SK-N-SH (cell line): Measurements from ENCODE around the gene EPOP. TPM values are rescaled to one million over a fixed set of nuclear protein-coding genes. Genes with fewer than 3 reads are reported as not detected.

Source experiments
- CTCF ChIA-PET: fragments of 300-600, 350-600 bp; formaldehyde crosslinking; extraction: SDS; loops from one replicate; lab custom pipeline; 2021; lab: Yijun Ruan, JAX
- POLR2A ChIA-PET: fragments of 350-600 bp; sonication (Branson Sonifier 250); formaldehyde crosslinking; extraction: SDS; loops from one replicate; lab custom pipeline; 2020; ENCODE audit warnings: antibody characterized with exemption, inconsistent platforms; lab: Yijun Ruan, JAX
- DNase-seq: peaks from one replicate; pipeline ENCODE4 v3.0.0; 2012
- H2AFZ ChIP-seq: fragments of 200-600 bp; sonication (generic); 2 replicates; pipeline ENCODE4 v1.8.1; 2016; ENCODE audit warnings: antibody characterized with exemption, mild to moderate bottlenecking, low read depth
- H3F3A ChIP-seq: fragments of 200-600 bp; sonication (generic); replicated peaks from 2 replicates; pipeline ENCODE3; 2016; ENCODE audit warnings: antibody characterized with exemption, mild to moderate bottlenecking; ENCODE audit not compliant: insufficient read depth
- H3K27ac ChIP-seq, 2 experiments: fragments of 200-500 bp in 1 of 2; fragments of 200-600 bp in 1 of 2; sonication (Bioruptor generic) in 1 of 2; sonication (generic), shearing (Covaris generic) in 1 of 2; 2 replicates each; pipeline versions ENCODE4 v1.5.1 to v1.6.1; 2014 to 2016; ENCODE audit warnings: low read depth in 2 of 2, inconsistent platforms in 1 of 2, low read length in 1 of 2, mild to moderate bottlenecking in 1 of 2, mixed read lengths in 1 of 2
- H3K27me3 ChIP-seq: fragments of 200-600 bp; sonication (generic), shearing (Covaris generic); 2 replicates; pipeline ENCODE4 v1.6.1; 2016; ENCODE audit warnings: mixed run types; ENCODE audit not compliant: insufficient read depth
- H3K36me3 ChIP-seq, 2 experiments: fragments of 200-500 bp in 1 of 2; fragments of 200-600 bp in 1 of 2; sonication (Bioruptor generic) in 1 of 2; sonication (generic) in 1 of 2; replicated peaks in 1 of 2; 2 replicates each; pipeline versions ENCODE3 to v1.5.1; 2014 to 2016; ENCODE audit warnings: low read length in 1 of 2, mild to moderate bottlenecking in 1 of 2; ENCODE audit not compliant: insufficient read depth in 2 of 2, control insufficient read depth in 1 of 2
- H3K4me1 ChIP-seq, 2 experiments: fragments of 200-500 bp in 1 of 2; fragments of 200-600 bp in 1 of 2; sonication (Bioruptor generic) in 1 of 2; sonication (generic), shearing (Covaris generic) in 1 of 2; 2 replicates each; pipeline versions ENCODE4 v1.5.1 to v1.6.1; 2014 to 2016; ENCODE audit warnings: low read depth in 1 of 2, low read length in 1 of 2, mixed run types in 1 of 2; ENCODE audit not compliant: insufficient read depth in 2 of 2, control insufficient read depth in 1 of 2
- H3K4me2 ChIP-seq: fragments of 200-600 bp; sonication (generic), shearing (Covaris generic); 2 replicates; pipeline ENCODE4 v1.6.1; 2017; ENCODE audit warnings: mixed run types
- H3K4me3 ChIP-seq, 2 experiments: fragments of 200-500 bp in 1 of 2; fragments of 200-600 bp in 1 of 2; sonication (Bioruptor generic) in 1 of 2; sonication (generic), shearing (Covaris generic) in 1 of 2; 2 replicates each; pipeline versions ENCODE4 v1.5.1 to v1.8.1; 2014 to 2016; ENCODE audit warnings: low read depth in 2 of 2, inconsistent platforms in 1 of 2, low read length in 1 of 2, mild to moderate bottlenecking in 1 of 2, mixed read lengths in 1 of 2, moderate library complexity in 1 of 2
- H3K79me2 ChIP-seq: fragments of 200-600 bp; sonication (generic); 2 replicates; pipeline ENCODE4 v1.8.1; 2017; ENCODE audit warnings: mild to moderate bottlenecking; ENCODE audit not compliant: insufficient read depth
- H3K9ac ChIP-seq: fragments of 200-600 bp; sonication (generic); 2 replicates; pipeline ENCODE4 v1.6.1; 2017; ENCODE audit warnings: mixed run types
- H3K9me2 ChIP-seq: fragments of 200-600 bp; sonication (generic); 2 replicates; pipeline ENCODE4 v1.6.1; 2017; ENCODE audit warnings: mixed run types
- H3K9me3 ChIP-seq: fragments of 200-600 bp; sonication (generic); 2 replicates; pipeline ENCODE4 v1.6.1; 2017; ENCODE audit warnings: mixed run types, mild to moderate bottlenecking, moderate library complexity
- H4K20me1 ChIP-seq: fragments of 200-600 bp; sonication (generic); 2 replicates; pipeline ENCODE4 v1.6.1; 2017; ENCODE audit warnings: mild to moderate bottlenecking, mixed run types; ENCODE audit not compliant: insufficient read depth
- EP300 ChIP-seq, 2 experiments: IDR thresholded peaks; 2 replicates each; pipeline versions ENCODE4 v1.4.0 to v1.6.1; 2012; ENCODE audit warnings: borderline replicate concordance in 1 of 2, low read depth in 1 of 2, low read length in 1 of 2
- EZH2phosphoT487 ChIP-seq: fragments of 200-600 bp; sonication (generic); IDR thresholded peaks from 2 replicates; pipeline ENCODE4 v1.6.1; 2017; ENCODE audit warnings: low read depth, mixed run types, mild to moderate bottlenecking, antibody characterized with exemption, moderate library complexity, borderline replicate concordance
- FOSL2 ChIP-seq: IDR thresholded peaks from 2 replicates; pipeline ENCODE4 v1.4.0; 2012; ENCODE audit warnings: low read depth, mild to moderate bottlenecking, moderate library complexity, borderline replicate concordance
- FOXJ3 ChIP-seq: sonication (generic); formaldehyde crosslinking; IDR thresholded peaks from 2 replicates; pipeline ENCODE4 v1.5.1; 2020; ENCODE audit warnings: mild to moderate bottlenecking, missing genetic modification reagents
- GABPA ChIP-seq: IDR thresholded peaks from 2 replicates; pipeline ENCODE4 v1.4.0; 2012; ENCODE audit warnings: low read depth, mild to moderate bottlenecking
- GATA2 ChIP-seq: sonication (generic); formaldehyde crosslinking; IDR thresholded peaks from 2 replicates; pipeline ENCODE4 v1.5.0; 2020; ENCODE audit warnings: mild to moderate bottlenecking, missing genetic modification reagents
- MEF2A ChIP-seq: IDR thresholded peaks from 2 replicates; pipeline ENCODE4 v1.4.0; 2012; ENCODE audit warnings: low read depth, borderline replicate concordance
- NFIC ChIP-seq: IDR thresholded peaks from 2 replicates; pipeline ENCODE4 v1.4.0; 2012; ENCODE audit warnings: borderline replicate concordance
- NRF1 ChIP-seq: IDR thresholded peaks from 2 replicates; pipeline ENCODE4 v1.6.1; 2012; ENCODE audit warnings: low read depth, mild to moderate bottlenecking, low read length
- RAD21 ChIP-seq: IDR thresholded peaks from 2 replicates; pipeline ENCODE4 v1.6.1; 2012; ENCODE audit warnings: mild to moderate bottlenecking, low read length
- RCOR1 ChIP-seq: fragments of 150-350 bp; IDR thresholded peaks from 2 replicates; pipeline ENCODE4 v1.6.1; 2017; ENCODE audit warnings: antibody characterized with exemption, low read length
- RFX5 ChIP-seq: IDR thresholded peaks from 2 replicates; pipeline ENCODE4 v1.6.1; 2012; ENCODE audit warnings: mild to moderate bottlenecking, improper control_type of control experiment, low read length
- RXRA ChIP-seq: IDR thresholded peaks from 2 replicates; pipeline ENCODE4 v1.4.0; 2012; ENCODE audit warnings: low read depth, mild to moderate bottlenecking, borderline replicate concordance
- TAF1 ChIP-seq: IDR thresholded peaks from 2 replicates; pipeline ENCODE4 v1.6.1; 2012; ENCODE audit warnings: low read depth, mild to moderate bottlenecking, low read length, moderate library complexity, borderline replicate concordance
- TCF12 ChIP-seq: IDR thresholded peaks from 2 replicates; pipeline ENCODE4 v1.4.0; 2012
- TEAD4 ChIP-seq: IDR thresholded peaks from 2 replicates; pipeline ENCODE4 v1.4.0; 2012; ENCODE audit warnings: mild to moderate bottlenecking, borderline replicate concordance; ENCODE audit not compliant: insufficient read depth
- YY1 ChIP-seq: IDR thresholded peaks from 2 replicates; pipeline ENCODE4 v1.4.0; 2012; ENCODE audit warnings: low read depth, mild to moderate bottlenecking
- WGBS: methylation state at CpG from one replicate; pipeline ENCODE4 v1.1.6; 2017; ENCODE audit warnings: low lambda C conversion rate; 5-methylcytosine and 5-hydroxymethylcytosine counted together
- polyA plus RNA-seq, 3 experiments: library from polyadenylated mRNA; depleted of rRNA; stranded (reverse); fragments of >200 nt; gene quantifications; 2 replicates each; pipeline ENCODE4 v1.2.3, GENCODE V29; 2012
- TF ChIP-seq, protein P1 (sequence below): IDR thresholded peaks from 2 replicates; pipeline ENCODE4 v1.4.0; 2012; ENCODE audit warnings: low read depth
- TF ChIP-seq, protein P2 (sequence below): IDR thresholded peaks from 2 replicates; pipeline ENCODE4 v1.4.0; 2012; ENCODE audit warnings: low read depth, borderline replicate concordance
- TF ChIP-seq, protein P3 (sequence below): fragments of 200-600 bp; sonication (generic); IDR thresholded peaks from 2 replicates; pipeline ENCODE4 v1.6.1; 2017; ENCODE audit warnings: antibody characterized with exemption, mild to moderate bottlenecking, moderate library complexity
- TF ChIP-seq, protein P4 (sequence below): IDR thresholded peaks from 2 replicates; pipeline ENCODE4 v1.4.0; 2012; ENCODE audit warnings: low read depth, borderline replicate concordance

EPOP gene
- polyA plus RNA-seq, 1 of the 3 experiments (the other 2 are of a cell fraction): 3.1 TPM

DNA sequence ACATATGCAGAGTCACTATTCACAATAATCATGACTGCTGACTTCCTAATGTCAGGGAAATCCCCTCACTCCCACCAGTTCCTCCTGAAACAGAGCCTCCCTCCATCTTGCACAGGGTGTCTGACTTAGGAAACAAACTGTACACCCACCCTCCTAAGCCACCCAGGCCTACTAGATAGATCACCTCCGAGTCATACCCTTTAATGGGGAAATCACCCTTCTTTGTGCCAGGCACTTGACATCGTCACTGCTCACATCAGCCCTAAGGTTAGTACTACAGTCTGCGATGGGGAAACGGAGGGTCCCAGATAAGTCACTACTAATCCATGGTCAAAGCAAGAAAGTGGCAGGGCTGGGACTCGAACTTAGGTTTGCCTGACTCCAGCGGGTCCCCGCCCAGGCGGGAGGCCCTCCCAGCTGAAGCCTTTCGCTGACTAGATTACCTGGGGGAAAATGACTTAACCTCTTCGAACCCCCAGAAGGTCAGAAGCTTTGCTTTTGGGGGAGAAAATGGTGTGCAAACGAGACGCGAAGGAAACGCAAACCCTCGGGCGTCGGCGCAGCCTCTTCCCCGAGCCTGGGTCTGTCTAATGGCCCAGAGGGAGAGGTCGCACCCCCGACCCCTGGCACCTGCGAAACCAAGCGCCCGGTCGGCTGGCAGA, 26.9 kb upstream of the EPOP start:
- Histone ChIP-seq H3F3A (peaks cover 30% of the 10 kb centered on the region), H4K20me1 (peaks cover 2% of the 10 kb centered on the region; the same call in 1 of the 2 replicates), H3K9me3 (no peaks in the 10 kb centered on the region), H2AFZ (peak overlapping the region; percentile 94; the same call in 1 of the 2 replicates), H3K79me2 (peaks cover 22% of the 10 kb centered on the region; the same call in 1 of the 2 replicates), H3K27me3 (no peaks in the 10 kb centered on the region), H3K36me3 (no peaks in the 10 kb centered on the region)
- CTCF ChIA-PET: interaction anchor here (1.0 to 1.7 kb wide), 5 partner anchors 8 to 34 kb away, joined by 3 to 10 read pairs (median 5); no protein-coding TSS in a partner anchor
- no peak for TF ChIP-seq EP300 (IDR thresholded peaks at IDR 0.05; ENCODE audit: borderline replicate concordance in 1 of 2, low read depth in 1 of 2, low read length in 1 of 2)
- TF ChIP-seq GATA2: no peak
- no peak for TF ChIP-seq RAD21
- TF ChIP-seq RXRA: no peak
- no peak for TF ChIP-seq FOXJ3 (CRISPR knock-in tag)
- TF ChIP-seq, protein P1, sequence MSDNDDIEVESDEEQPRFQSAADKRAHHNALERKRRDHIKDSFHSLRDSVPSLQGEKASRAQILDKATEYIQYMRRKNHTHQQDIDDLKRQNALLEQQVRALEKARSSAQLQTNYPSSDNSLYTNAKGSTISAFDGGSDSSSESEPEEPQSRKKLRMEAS: no peak
- TF ChIP-seq EZH2phosphoT487: no peak
- TF ChIP-seq TCF12: no peak
- TF ChIP-seq YY1: no peak
- no peak for TF ChIP-seq MEF2A
- TF ChIP-seq, protein P2, sequence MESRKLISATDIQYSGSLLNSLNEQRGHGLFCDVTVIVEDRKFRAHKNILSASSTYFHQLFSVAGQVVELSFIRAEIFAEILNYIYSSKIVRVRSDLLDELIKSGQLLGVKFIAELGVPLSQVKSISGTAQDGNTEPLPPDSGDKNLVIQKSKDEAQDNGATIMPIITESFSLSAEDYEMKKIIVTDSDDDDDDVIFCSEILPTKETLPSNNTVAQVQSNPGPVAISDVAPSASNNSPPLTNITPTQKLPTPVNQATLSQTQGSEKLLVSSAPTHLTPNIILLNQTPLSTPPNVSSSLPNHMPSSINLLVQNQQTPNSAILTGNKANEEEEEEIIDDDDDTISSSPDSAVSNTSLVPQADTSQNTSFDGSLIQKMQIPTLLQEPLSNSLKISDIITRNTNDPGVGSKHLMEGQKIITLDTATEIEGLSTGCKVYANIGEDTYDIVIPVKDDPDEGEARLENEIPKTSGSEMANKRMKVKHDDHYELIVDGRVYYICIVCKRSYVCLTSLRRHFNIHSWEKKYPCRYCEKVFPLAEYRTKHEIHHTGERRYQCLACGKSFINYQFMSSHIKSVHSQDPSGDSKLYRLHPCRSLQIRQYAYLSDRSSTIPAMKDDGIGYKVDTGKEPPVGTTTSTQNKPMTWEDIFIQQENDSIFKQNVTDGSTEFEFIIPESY: no peak
- no peak for TF ChIP-seq FOSL2
- TF ChIP-seq NFIC: no peak
- TF ChIP-seq, all 33 proteins: peak for 0
- Histone ChIP-seq H3K4me2 (peak overlapping the region; percentile 81), H3K27ac (peak overlapping the region; percentile 71 to 86), H3K9me2 (no peaks in the 10 kb centered on the region), H3K9ac (peak overlapping the region; percentile 75), H3K4me1 (peaks cover 5 to 29% of the 10 kb centered on the region in 2 experiments; a peak in 2 of 4 replicates), H3K4me3 (peak overlapping the region; percentile 71 to 81)
- POLR2A ChIA-PET: interaction anchor here (0.6 to 1.5 kb wide), 2 partner anchors 29 to 224 kb away, joined by 3 to 5 read pairs; partner anchors contain the start of genes CISD3 and LASP1NB
- WGBS: 10% methylated on average over 22 of the region's 25 CpGs
- DNase-seq: no peak

DNA sequence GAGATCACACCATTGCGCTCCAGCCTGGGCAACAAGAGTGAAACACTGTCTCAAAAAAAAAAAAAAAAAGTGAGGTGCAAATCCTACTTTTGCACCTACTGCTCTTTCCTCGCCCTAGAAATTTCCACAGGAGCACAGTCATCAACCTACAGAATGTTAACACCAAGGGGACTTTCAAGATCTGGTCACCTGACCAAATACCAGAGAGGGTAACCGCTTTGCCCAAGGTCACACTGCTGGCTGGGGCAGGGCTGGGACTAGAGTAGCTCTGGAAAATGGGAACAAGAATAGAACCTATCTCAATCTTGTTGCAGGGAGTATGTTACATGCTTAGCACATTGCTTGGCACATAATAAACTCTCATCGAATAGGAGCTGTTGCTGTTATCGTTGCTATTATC, 24.0 kb upstream of the EPOP start:
- TF ChIP-seq RFX5 (no peak), FOSL2 (no peak), RAD21 (no peak), GABPA (no peak), TAF1 (no peak), EZH2phosphoT487 (no peak), TCF12 (no peak), GATA2 (no peak), RCOR1 (no peak), YY1 (no peak), TEAD4 (no peak), NRF1 (no peak), RXRA (no peak)
- TF ChIP-seq, protein P3, sequence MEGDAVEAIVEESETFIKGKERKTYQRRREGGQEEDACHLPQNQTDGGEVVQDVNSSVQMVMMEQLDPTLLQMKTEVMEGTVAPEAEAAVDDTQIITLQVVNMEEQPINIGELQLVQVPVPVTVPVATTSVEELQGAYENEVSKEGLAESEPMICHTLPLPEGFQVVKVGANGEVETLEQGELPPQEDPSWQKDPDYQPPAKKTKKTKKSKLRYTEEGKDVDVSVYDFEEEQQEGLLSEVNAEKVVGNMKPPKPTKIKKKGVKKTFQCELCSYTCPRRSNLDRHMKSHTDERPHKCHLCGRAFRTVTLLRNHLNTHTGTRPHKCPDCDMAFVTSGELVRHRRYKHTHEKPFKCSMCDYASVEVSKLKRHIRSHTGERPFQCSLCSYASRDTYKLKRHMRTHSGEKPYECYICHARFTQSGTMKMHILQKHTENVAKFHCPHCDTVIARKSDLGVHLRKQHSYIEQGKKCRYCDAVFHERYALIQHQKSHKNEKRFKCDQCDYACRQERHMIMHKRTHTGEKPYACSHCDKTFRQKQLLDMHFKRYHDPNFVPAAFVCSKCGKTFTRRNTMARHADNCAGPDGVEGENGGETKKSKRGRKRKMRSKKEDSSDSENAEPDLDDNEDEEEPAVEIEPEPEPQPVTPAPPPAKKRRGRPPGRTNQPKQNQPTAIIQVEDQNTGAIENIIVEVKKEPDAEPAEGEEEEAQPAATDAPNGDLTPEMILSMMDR: no peak
- TF ChIP-seq, protein P4, sequence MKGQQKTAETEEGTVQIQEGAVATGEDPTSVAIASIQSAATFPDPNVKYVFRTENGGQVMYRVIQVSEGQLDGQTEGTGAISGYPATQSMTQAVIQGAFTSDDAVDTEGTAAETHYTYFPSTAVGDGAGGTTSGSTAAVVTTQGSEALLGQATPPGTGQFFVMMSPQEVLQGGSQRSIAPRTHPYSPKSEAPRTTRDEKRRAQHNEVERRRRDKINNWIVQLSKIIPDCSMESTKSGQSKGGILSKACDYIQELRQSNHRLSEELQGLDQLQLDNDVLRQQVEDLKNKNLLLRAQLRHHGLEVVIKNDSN: no peak
- Histone ChIP-seq H3K9me3 (no peaks in the 10 kb centered on the region), H4K20me1 (no peaks in the 10 kb centered on the region), H3F3A (peaks cover 23% of the 10 kb centered on the region), H3K9me2 (no peaks in the 10 kb centered on the region), H3K27me3 (no peaks in the 10 kb centered on the region), H3K4me1 (peaks cover 10 to 26% of the 10 kb centered on the region in 2 experiments; a peak in 2 of 4 replicates), H3K27ac (no peak overlapping the region), H2AFZ (no peak overlapping the region), H3K36me3 (no peaks in the 10 kb centered on the region), H3K9ac (no peak overlapping the region), H3K79me2 (peaks cover 2% of the 10 kb centered on the region; the same call in 1 of the 2 replicates), H3K4me3 (no peak overlapping the region), H3K4me2 (no peak overlapping the region)
- POLR2A ChIA-PET: no interaction called here
- DNase-seq: no peak
- WGBS: 92% methylated on average over 5 of the region's 5 CpGs
- CTCF ChIA-PET: no interaction called here
